DMS53 (cell line): Measurements from ENCODE around the gene DIS3.
"Not testable (repeated sequence)": the region's sequence is repeated elsewhere in the genome, so short reads cannot be mapped to it uniquely, and the experiment has no call there.

Source experiments
- DNase-seq: peaks from one replicate; lab custom pipeline; 2025; lab: John Stamatoyannopoulos, UW

The DIS3 gene

GRCh38 chr13:72781451-72782439 lies at the start of gene DIS3, which contains the start of gene PIBF1:
DIS3 (minus strand) TSS chr13:72781900; CDS start chr13:72781832, 68 bp downstream.
PIBF1 (plus strand) TSS chr13:72782133; CDS start chr13:72783470, 1,337 bp downstream.
- DNase-seq: peak; percentile 94

- DNase-seq: no peak
Measured at GRCh38 chr13:72823724-72824123, 42.0 kb upstream of the DIS3 start.

GRCh38 chr13:72823081-72823480 lies 41.4 kb upstream of the DIS3 start:
- DNase-seq: no peak

- no peak for DNase-seq
Measured at GRCh38 chr13:72820898-72821279, 39.2 kb upstream of the DIS3 start.

- DNase-seq: no peak
Measured at GRCh38 chr13:72820156-72820897, 38.6 kb upstream of the DIS3 start.

- DNase-seq: peak; percentile 1
Measured at GRCh38 chr13:72808917-72809500, 27.3 kb upstream of the DIS3 start.

- DNase-seq: not testable (repeated sequence)
Measured at GRCh38 chr13:72806514-72806913, 24.8 kb upstream of the DIS3 start.

GRCh38 chr13:72805676-72806346 lies 24.1 kb upstream of the DIS3 start:
- DNase-seq: no peak

GRCh38 chr13:72804301-72804700 lies 22.6 kb upstream of the DIS3 start:
- DNase-seq: no peak

GRCh38 chr13:72798817-72799216 lies 17.1 kb upstream of the DIS3 start:
- DNase-seq: no peak

GRCh38 chr13:72792640-72793039 lies 10.9 kb upstream of the DIS3 start:
- no peak for DNase-seq

GRCh38 chr13:72788831-72789230 lies 7.1 kb upstream of the DIS3 start:
- no peak for DNase-seq

- DNase-seq: not testable (repeated sequence)
Measured at GRCh38 chr13:72784679-72785078, 3.0 kb upstream of the DIS3 start.

- peak; percentile 4 for DNase-seq
Measured at GRCh38 chr13:72782717-72783116, 1.0 kb upstream of the DIS3 start.

GRCh38 chr13:72774019-72774418 lies 7.7 kb downstream of the DIS3 start:
- DNase-seq: no peak

- no peak for DNase-seq
Measured at GRCh38 chr13:72763411-72763810, 18.3 kb downstream of the DIS3 start.

- DNase-seq: no peak
Measured at GRCh38 chr13:72760189-72760588, 21.5 kb downstream of the DIS3 start.

GRCh38 chr13:72757792-72758535 lies 23.7 kb downstream of the DIS3 start:
- no peak for DNase-seq

GRCh38 chr13:72754111-72754510 lies 27.6 kb downstream of the DIS3 start:
- no peak for DNase-seq

GRCh38 chr13:72751220-72751619 lies 30.5 kb downstream of the DIS3 start:
- DNase-seq: no peak

- no peak for DNase-seq
Measured at GRCh38 chr13:72745260-72745659, 36.4 kb downstream of the DIS3 start.
